GM21786 (cell line): Measurements from ENCODE around the gene RRP9.
"Not testable (repeated sequence)": the region's sequence is repeated elsewhere in the genome, so short reads cannot be mapped to it uniquely, and the experiment has no call there.

Experiments
- ATAC-seq: cut with Tn5 transposase; IDR thresholded peaks from one replicate; pipeline ENCODE4 v1.9.1; 2021; ENCODE audit not compliant: unreplicated experiment

Gene RRP9

GRCh38 chr3:51940648-51941462 is 849 bp downstream of the RRP9 start:
- ATAC-seq, result no peak

- ATAC-seq, result no peak
Observed at GRCh38 chr3:51938780-51939425, 2.8 kb downstream of the RRP9 start.

- no peak for ATAC-seq
Observed at GRCh38 chr3:51937611-51938450, 3.9 kb downstream of the RRP9 start.

GRCh38 chr3:51937014-51937413 is 4.7 kb downstream of the RRP9 start:
- ATAC-seq, result no peak

GRCh38 chr3:51935886-51936755 is 5.6 kb downstream of the RRP9 start:
- no peak for ATAC-seq

- no peak for ATAC-seq
Observed at GRCh38 chr3:51934991-51935885, 6.5 kb downstream of the RRP9 start.

GRCh38 chr3:51934139-51934850 is 7.4 kb downstream of the RRP9 start:
- ATAC-seq, result no peak

- ATAC-seq, result no peak
Observed at GRCh38 chr3:51933471-51934138, 8.1 kb downstream of the RRP9 start.

GRCh38 chr3:51932471-51933370 is 9.0 kb downstream of the RRP9 start:
- no peak for ATAC-seq

- no peak for ATAC-seq
Observed at GRCh38 chr3:51931756-51932155, 9.9 kb downstream of the RRP9 start.

- ATAC-seq, result no peak
Observed at GRCh38 chr3:51930439-51930838, 11.3 kb downstream of the RRP9 start.

GRCh38 chr3:51929420-51930003 is 12.2 kb downstream of the RRP9 start:
- ATAC-seq, result no peak

- not testable (repeated sequence) for ATAC-seq
Observed at GRCh38 chr3:51928981-51929380, 12.7 kb downstream of the RRP9 start.

- ATAC-seq, result no peak
Observed at GRCh38 chr3:51928438-51928837, 13.3 kb downstream of the RRP9 start.

- ATAC-seq, result no peak
Observed at GRCh38 chr3:51927061-51927977, 14.4 kb downstream of the RRP9 start.

GRCh38 chr3:51921081-51921578 is 20.6 kb downstream of the RRP9 start:
- no peak for ATAC-seq
